ENCODE data around the gene PSRC1. TPM values are rescaled to one million over a fixed set of nuclear protein-coding genes. Genes with fewer than 3 reads are reported as not detected.

The PSRC1 gene
- total and polyA plus RNA-seq, 2 experiments from 2014 or later, result 15.3 to 15.6 TPM

DNA sequence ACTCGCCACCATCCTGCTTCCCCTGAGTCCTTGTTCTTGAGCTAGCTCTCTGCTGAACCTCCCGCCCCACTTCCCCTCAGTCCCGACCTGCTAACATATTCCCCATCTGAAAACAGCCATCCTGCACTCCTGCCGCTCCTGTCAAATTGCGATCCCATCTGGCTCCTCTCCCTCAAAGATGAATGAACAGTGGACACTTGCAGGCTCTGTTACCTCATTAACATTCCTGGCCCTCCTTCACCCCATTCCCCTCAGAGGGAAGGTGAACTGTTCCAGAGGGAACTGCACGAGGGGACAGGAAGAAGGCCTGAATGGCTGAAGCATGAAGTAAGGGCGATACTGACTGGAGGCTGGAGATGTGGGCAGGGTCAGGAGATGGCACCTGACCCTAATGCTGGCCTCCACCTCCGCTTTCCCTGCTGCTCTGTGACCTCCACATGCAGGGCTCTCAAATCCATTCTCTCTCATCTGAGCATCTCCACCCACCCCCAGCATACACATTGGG lies 41.1 kb downstream of the PSRC1 start:
- peak overlapping the region; percentile 4 for H3K4me2 ChIP-seq (ENCODE audit: unreplicated experiment)
- H3K4me1 ChIP-seq (ENCODE audit: insufficient read depth), result peaks cover 30% of the 10 kb centered on the region
- TF ChIP-seq EZH2 (IDR thresholded peaks at IDR 0.05; ENCODE audit: insufficient read depth, poor library complexity, severe bottlenecking), result no peak
- no peak for TF ChIP-seq EZH2phosphoT487 (IDR thresholded peaks at IDR 0.05; ENCODE audit: insufficient read depth, low read depth)
- no peak overlapping the region for H3K4me3 ChIP-seq
- H3K9me2 ChIP-seq (ENCODE audit: insufficient read depth), result no peaks in the 10 kb centered on the region
- no peak overlapping the region for H2AFZ ChIP-seq
- peaks cover 24% of the 10 kb centered on the region for H3K36me3 ChIP-seq (ENCODE audit: low read depth)
- peaks cover 47% of the 10 kb centered on the region for H3F3A ChIP-seq (ENCODE audit: insufficient read depth)
- no peaks in the 10 kb centered on the region for H3K79me2 ChIP-seq (ENCODE audit: insufficient read depth)
- in situ Hi-C loops (cut with MboI), result no loop called here
- H4K20me1 ChIP-seq (ENCODE audit: insufficient read depth), result no peaks in the 10 kb centered on the region
- DNase-seq, result peak; percentile 20
- H3K27me3 ChIP-seq (replicated peaks; ENCODE audit: insufficient read depth), result no peaks in the 10 kb centered on the region
- H3K27ac ChIP-seq, result no peak overlapping the region
- WGBS, 2 experiments (ENCODE audit: low coverage in 1 of 2, low lambda C conversion rate in 2 of 2, missing lambda C conversion rate in 2 of 2), result 23 to 24% methylated on average over 8 of the region's 8 CpGs
- H3K9me3 ChIP-seq (ENCODE audit: low read depth), result no peaks in the 10 kb centered on the region
- no peak overlapping the region for H3K9ac ChIP-seq

GRCh38 chr1:109241344-109241743 lies 41.6 kb downstream of the PSRC1 start:
- Histone ChIP-seq H3K9ac (no peak overlapping the region), H4K20me1 (ENCODE audit: insufficient read depth) (no peaks in the 10 kb centered on the region), H3F3A (ENCODE audit: insufficient read depth) (peaks cover 53% of the 10 kb centered on the region), H3K4me3 (no peak overlapping the region), H3K9me3 (ENCODE audit: low read depth) (no peaks in the 10 kb centered on the region), H3K27ac (no peak overlapping the region), H3K36me3 (ENCODE audit: low read depth) (peaks cover 29% of the 10 kb centered on the region), H2AFZ (no peak overlapping the region), H3K79me2 (ENCODE audit: insufficient read depth) (no peaks in the 10 kb centered on the region), H3K27me3 (replicated peaks; ENCODE audit: insufficient read depth) (no peaks in the 10 kb centered on the region), H3K4me2 (ENCODE audit: unreplicated experiment) (peak overlapping the region; percentile 38), H3K4me1 (ENCODE audit: insufficient read depth) (peaks cover 30% of the 10 kb centered on the region), H3K9me2 (ENCODE audit: insufficient read depth) (no peaks in the 10 kb centered on the region)
- peak; percentile 32 for DNase-seq
- no peak for TF ChIP-seq EZH2 (IDR thresholded peaks at IDR 0.05; ENCODE audit: insufficient read depth, poor library complexity, severe bottlenecking)
- TF ChIP-seq EZH2phosphoT487 (IDR thresholded peaks at IDR 0.05; ENCODE audit: insufficient read depth, low read depth), result no peak
- 17 to 18% methylated on average over 6 of the region's 6 CpGs for WGBS, 2 experiments (ENCODE audit: low coverage in 1 of 2, low lambda C conversion rate in 2 of 2, missing lambda C conversion rate in 2 of 2)
- in situ Hi-C loops (cut with MboI), result no loop called here

GRCh38 chr1:109240158-109241152 lies 42.5 kb downstream of the PSRC1 start:
- H3K4me2 ChIP-seq (ENCODE audit: unreplicated experiment), result peak overlapping the region; percentile 38
- H4K20me1 ChIP-seq (ENCODE audit: insufficient read depth), result no peaks in the 10 kb centered on the region
- no peak for TF ChIP-seq EZH2 (IDR thresholded peaks at IDR 0.05; ENCODE audit: insufficient read depth, poor library complexity, severe bottlenecking)
- TF ChIP-seq EZH2phosphoT487 (IDR thresholded peaks at IDR 0.05; ENCODE audit: insufficient read depth, low read depth), result no peak
- peak overlapping the region; percentile 60 for H3K27ac ChIP-seq
- no peaks in the 10 kb centered on the region for H3K9me2 ChIP-seq (ENCODE audit: insufficient read depth)
- H3K9ac ChIP-seq, result peak overlapping the region; percentile 52
- no peaks in the 10 kb centered on the region for H3K27me3 ChIP-seq (replicated peaks; ENCODE audit: insufficient read depth)
- peaks cover 56% of the 10 kb centered on the region for H3F3A ChIP-seq (ENCODE audit: insufficient read depth)
- H3K79me2 ChIP-seq (ENCODE audit: insufficient read depth), result no peaks in the 10 kb centered on the region
- DNase-seq, result peak; percentile 91
- peaks cover 30% of the 10 kb centered on the region for H3K4me1 ChIP-seq (ENCODE audit: insufficient read depth)
- peaks cover 38% of the 10 kb centered on the region for H3K36me3 ChIP-seq (ENCODE audit: low read depth)
- in situ Hi-C loops (cut with MboI), result no loop called here
- no peak overlapping the region for H2AFZ ChIP-seq
- H3K9me3 ChIP-seq (ENCODE audit: low read depth), result no peaks in the 10 kb centered on the region
- H3K4me3 ChIP-seq, result peak overlapping the region; percentile 10; the same call in 1 of the 2 replicates
- 14 to 16% methylated on average over 26 of the region's 26 CpGs for WGBS, 2 experiments (ENCODE audit: low coverage in 1 of 2, low lambda C conversion rate in 2 of 2, missing lambda C conversion rate in 2 of 2)

DNA sequence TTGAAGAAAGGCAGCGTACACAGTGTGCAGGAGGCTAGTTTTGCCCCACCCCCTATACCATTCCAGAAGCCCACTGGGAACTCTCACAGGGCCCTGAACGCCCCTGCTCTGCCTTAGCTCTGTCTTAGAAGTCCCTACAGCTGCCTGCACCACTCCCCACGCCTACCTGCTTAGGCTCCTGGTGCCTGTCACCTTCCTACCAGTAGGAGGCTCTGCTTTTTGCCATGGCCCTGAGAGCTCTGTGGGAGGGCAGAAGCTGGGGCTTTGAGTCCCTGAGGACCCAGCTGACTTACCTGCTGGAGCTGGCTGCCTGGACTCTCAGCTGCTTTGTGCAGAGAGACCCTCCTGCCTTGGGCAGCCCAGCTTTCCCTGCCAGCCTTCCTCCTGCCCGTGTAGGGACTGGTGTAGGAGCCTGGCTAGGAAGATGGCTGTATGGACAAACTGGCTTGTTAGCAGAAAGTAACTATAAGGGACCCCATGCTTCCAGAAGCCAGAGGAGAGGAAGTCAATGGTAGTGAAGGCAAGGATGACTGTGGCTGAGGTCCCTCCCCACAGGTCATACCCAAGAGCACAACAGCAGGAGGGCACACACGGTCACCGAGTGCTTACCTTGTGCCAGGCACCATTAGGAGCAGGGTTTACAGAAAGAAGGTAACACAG lies 43.4 kb downstream of the PSRC1 start:
- H3K4me1 ChIP-seq (ENCODE audit: insufficient read depth), result peaks cover 30% of the 10 kb centered on the region
- WGBS, 2 experiments (ENCODE audit: low coverage in 1 of 2, low lambda C conversion rate in 2 of 2, missing lambda C conversion rate in 2 of 2), result 71% methylated on average over 6 of the region's 6 CpGs
- H3K9ac ChIP-seq, result peak overlapping the region; percentile 52; the same call in 1 of the 2 replicates
- H3K9me3 ChIP-seq (ENCODE audit: low read depth), result no peaks in the 10 kb centered on the region
- H3K36me3 ChIP-seq (ENCODE audit: low read depth), result peaks cover 47% of the 10 kb centered on the region
- H3F3A ChIP-seq (ENCODE audit: insufficient read depth), result peaks cover 62% of the 10 kb centered on the region
- TF ChIP-seq EZH2 (IDR thresholded peaks at IDR 0.05; ENCODE audit: insufficient read depth, poor library complexity, severe bottlenecking) (no peak), EZH2phosphoT487 (IDR thresholded peaks at IDR 0.05; ENCODE audit: insufficient read depth, low read depth) (no peak)
- H3K27me3 ChIP-seq (replicated peaks; ENCODE audit: insufficient read depth), result no peaks in the 10 kb centered on the region
- no peak overlapping the region for H3K4me3 ChIP-seq
- no peak overlapping the region for H2AFZ ChIP-seq
- no peaks in the 10 kb centered on the region for H3K9me2 ChIP-seq (ENCODE audit: insufficient read depth)
- H4K20me1 ChIP-seq (ENCODE audit: insufficient read depth), result no peaks in the 10 kb centered on the region
- in situ Hi-C loops (cut with MboI), result no loop called here
- H3K27ac ChIP-seq, result peak overlapping the region; percentile 60
- no peak overlapping the region for H3K4me2 ChIP-seq (ENCODE audit: unreplicated experiment)
- peak; percentile 67 for DNase-seq
- 0 out of 2 replicates have a peak, but pooled peaks cover 2% of the 10 kb centered on the region for H3K79me2 ChIP-seq (ENCODE audit: insufficient read depth)
